GM18861 (cell line): ENCODE data around the gene ZNF618.
"Not testable (repeated sequence)": the region's sequence is repeated elsewhere in the genome, so short reads cannot be mapped to it uniquely, and the experiment has no call there.

Experiments used
- ATAC-seq: cut with Tn5 transposase; IDR thresholded peaks from one replicate; pipeline ENCODE4 v1.9.1; 2021; ENCODE audit not compliant: unreplicated experiment

The ZNF618 gene

GRCh38 chr9:114077162-114077837, 201.2 kb downstream of the ZNF618 start:
- ATAC-seq: no peak

GRCh38 chr9:114078021-114078780, 202.1 kb downstream of the ZNF618 start, which contains the start of gene AMBP:
TSS of gene AMBP (minus strand) at chr9:114078300. CDS start at chr9:114078209, 91 bp downstream.
- no peak for ATAC-seq

- ATAC-seq: no peak
Observed at GRCh38 chr9:114078781-114079156, 202.7 kb downstream of the ZNF618 start.

GRCh38 chr9:114080195-114080772, 204.2 kb downstream of the ZNF618 start:
- no peak for ATAC-seq

GRCh38 chr9:114080773-114081440, 204.8 kb downstream of the ZNF618 start:
- ATAC-seq: no peak

GRCh38 chr9:114081441-114082016, 205.4 kb downstream of the ZNF618 start:
- no peak for ATAC-seq

GRCh38 chr9:114082017-114082762, 206.1 kb downstream of the ZNF618 start:
- peak; percentile 84 for ATAC-seq

- ATAC-seq: not testable (repeated sequence)
Observed at GRCh38 chr9:114082763-114083412, 206.8 kb downstream of the ZNF618 start.

- ATAC-seq: no peak
Observed at GRCh38 chr9:114083666-114084065, 207.6 kb downstream of the ZNF618 start.

GRCh38 chr9:114084282-114085073, 208.4 kb downstream of the ZNF618 start:
- no peak for ATAC-seq

GRCh38 chr9:114085387-114085789, 209.3 kb downstream of the ZNF618 start:
- ATAC-seq: no peak

GRCh38 chr9:114086009-114086408, 209.9 kb downstream of the ZNF618 start:
- no peak for ATAC-seq

GRCh38 chr9:114086607-114087006, 210.5 kb downstream of the ZNF618 start:
- ATAC-seq: no peak

- no peak for ATAC-seq
Observed at GRCh38 chr9:114087721-114088120, 211.6 kb downstream of the ZNF618 start.

GRCh38 chr9:114088571-114089170, 212.6 kb downstream of the ZNF618 start:
- ATAC-seq: no peak

GRCh38 chr9:114089206-114089840, 213.2 kb downstream of the ZNF618 start:
- no peak for ATAC-seq

- ATAC-seq: no peak
Observed at GRCh38 chr9:114090798-114091197, 214.7 kb downstream of the ZNF618 start.

GRCh38 chr9:114091711-114092110, 215.6 kb downstream of the ZNF618 start:
- ATAC-seq: no peak
